Liver (tissue), 9 donors: Measurements from ENCODE around the gene TNKS2. TPM values are rescaled to one million over a fixed set of nuclear protein-coding genes. Genes with fewer than 3 reads are reported as not detected.
A peak's percentile ranks its signal among the peaks of the same experiment; 100 is the strongest.

Source experiments
- DNase-seq: peaks from one replicate; pipeline ENCODE4 v3.0.0-alpha.2; 2017; ENCODE audit warnings: low spot score
- H3K27ac ChIP-seq, 2 donors: one replicate each; pipeline ENCODE4 v1.7.0; 2013; ENCODE audit warnings: inconsistent platforms in 2 of 2, low read length in 2 of 2, control low read depth in 1 of 2, low read depth in 1 of 2, mild to moderate bottlenecking in 1 of 2
- H3K27me3 ChIP-seq, 4 donors: one replicate each; pipeline versions ENCODE4 v1.6.1 to v1.7.0; 2013; ENCODE audit warnings: low read length in 3 of 4, inconsistent platforms in 1 of 4, mild to moderate bottlenecking in 1 of 4, moderate library complexity in 1 of 4; ENCODE audit not compliant: control insufficient read depth in 4 of 4, insufficient read depth in 4 of 4
- H3K36me3 ChIP-seq, 4 donors: one replicate each; pipeline versions ENCODE4 v1.6.1 to v1.7.0; 2013; ENCODE audit warnings: low read length in 3 of 4, mild to moderate bottlenecking in 3 of 4, low read depth in 1 of 4, moderate library complexity in 1 of 4; ENCODE audit not compliant: control insufficient read depth in 4 of 4, insufficient read depth in 3 of 4
- H3K4me1 ChIP-seq, 4 donors: one replicate each; pipeline versions ENCODE4 v1.6.1 to v1.7.0; 2013; ENCODE audit warnings: low read length in 3 of 4, mild to moderate bottlenecking in 3 of 4, moderate library complexity in 1 of 4; ENCODE audit not compliant: control insufficient read depth in 4 of 4, insufficient read depth in 4 of 4
- H3K4me3 ChIP-seq, 3 donors: one replicate each; pipeline versions ENCODE4 v1.6.1 to v1.7.0; 2013; ENCODE audit warnings: low read length in 3 of 3, control low read depth in 1 of 3, low read depth in 1 of 3, mild to moderate bottlenecking in 1 of 3
- H3K9ac ChIP-seq, 2 donors: one replicate each; pipeline ENCODE4 v1.7.0; 2013; ENCODE audit warnings: low read length in 2 of 2, mild to moderate bottlenecking in 2 of 2, moderate library complexity in 2 of 2, control low read depth in 1 of 2, low read depth in 1 of 2
- H3K9me3 ChIP-seq, 4 donors: one replicate each; pipeline versions ENCODE4 v1.6.1 to v1.7.0; 2013; ENCODE audit warnings: low read length in 3 of 4; ENCODE audit not compliant: control insufficient read depth in 4 of 4
- EGR1 ChIP-seq, 2 donors: IDR thresholded peaks; 2 replicates each; pipeline ENCODE4 v1.6.1; 2016 to 2018; ENCODE audit warnings: antibody characterized with exemption in 2 of 2, low read depth in 2 of 2
- FOXA1 ChIP-seq: IDR thresholded peaks from 2 replicates; pipeline ENCODE4 v1.6.1; 2016; ENCODE audit warnings: antibody characterized with exemption
- FOXA2 ChIP-seq: IDR thresholded peaks from 2 replicates; pipeline ENCODE4 v1.6.1; 2016; ENCODE audit warnings: antibody characterized with exemption
- GABPA ChIP-seq, 2 donors: IDR thresholded peaks in 1 of 2; conservative IDR thresholded peaks in 1 of 2; 2 replicates each; pipeline ENCODE4 v1.6.1; 2016; ENCODE audit warnings: antibody characterized with exemption in 2 of 2, mild to moderate bottlenecking in 1 of 2, moderate library complexity in 1 of 2
- HNF4A ChIP-seq, 2 donors: conservative IDR thresholded peaks; 2 replicates each; pipeline ENCODE4 v1.6.1; 2016; ENCODE audit warnings: antibody characterized with exemption in 2 of 2, mild to moderate bottlenecking in 2 of 2
- HNF4G ChIP-seq: IDR thresholded peaks from 2 replicates; pipeline ENCODE4 v1.6.1; 2016; ENCODE audit warnings: antibody characterized with exemption
- JUND ChIP-seq, 2 donors: IDR thresholded peaks; 2 replicates each; pipeline ENCODE4 v1.6.1; 2016; ENCODE audit warnings: antibody characterized with exemption in 2 of 2
- NR2F2 ChIP-seq: IDR thresholded peaks from 2 replicates; pipeline ENCODE4 v1.6.1; 2016; ENCODE audit warnings: antibody characterized with exemption
- RAD21 ChIP-seq, 2 donors: IDR thresholded peaks; 2 replicates each; pipeline ENCODE4 v1.6.1; 2016; ENCODE audit warnings: antibody characterized with exemption in 2 of 2, mild to moderate bottlenecking in 2 of 2
- RXRA ChIP-seq, 2 donors: IDR thresholded peaks; 2 replicates each; pipeline ENCODE4 v1.6.1; 2017 to 2018; ENCODE audit warnings: antibody characterized with exemption in 2 of 2, mild to moderate bottlenecking in 1 of 2
- SP1 ChIP-seq: IDR thresholded peaks from 2 replicates; pipeline ENCODE4 v1.6.1; 2018; ENCODE audit warnings: antibody characterized with exemption, mild to moderate bottlenecking
- TAF1 ChIP-seq: conservative IDR thresholded peaks from 2 replicates; pipeline ENCODE4 v1.6.1; 2016; ENCODE audit warnings: antibody characterized with exemption, mild to moderate bottlenecking
- YY1 ChIP-seq: IDR thresholded peaks from 2 replicates; pipeline ENCODE4 v1.6.1; 2016; ENCODE audit warnings: antibody characterized with exemption, mild to moderate bottlenecking
- WGBS: extraction: QIAGEN DNeasy Blood & Tissue Kit; methylation state at CpG from one replicate; pipeline ENCODE4 v1.1.7; 2013; 5-methylcytosine and 5-hydroxymethylcytosine counted together
- polyA plus RNA-seq, 2 donors: library from polyadenylated mRNA; stranded (reverse) in 1 of 2; unstranded in 1 of 2; fragments of 200-250 nt in 1 of 2; fragments of >200 nt in 1 of 2; fragmentation: Nextera tagmentation in 1 of 2; extraction: Ambion mirVana in 1 of 2; gene quantifications; one replicate each; pipeline versions ENCODE4 v1.2.1 to v1.2.3, GENCODE V29; 2013 to 2015
- total RNA-seq, 2 donors: library from RNA; depleted of rRNA; stranded (reverse); fragments of >200 nt; gene quantifications; one replicate each; pipeline ENCODE4 v1.2.3, GENCODE V29; 2014
- TF ChIP-seq, protein P1 (sequence below): IDR thresholded peaks from 2 replicates; pipeline ENCODE4 v1.6.1; 2016; ENCODE audit warnings: antibody characterized with exemption, mild to moderate bottlenecking
- TF ChIP-seq, protein P2 (sequence below): fragments of 150-350 bp; IDR thresholded peaks from 2 replicates; pipeline ENCODE4 v1.5.1; 2017; ENCODE audit warnings: improper control_type of control experiment, low read depth, low read length; ENCODE audit not compliant: missing input control
- TF ChIP-seq, protein P3 (sequence below): IDR thresholded peaks from 2 replicates; pipeline ENCODE4 v1.6.1; 2016; ENCODE audit warnings: antibody characterized with exemption
- TF ChIP-seq, protein P4 (sequence below): IDR thresholded peaks from 2 replicates; pipeline ENCODE4 v1.6.1; 2016; ENCODE audit warnings: antibody characterized with exemption
- TF ChIP-seq, protein P5 (sequence below): IDR thresholded peaks from 2 replicates; pipeline ENCODE4 v1.6.1; 2016; ENCODE audit warnings: antibody characterized with exemption
- donor health status: healthy.
- donor health status: healthy.
- donor health status: healthy.
- donor health status: healthy.
- donor health status: healthy.

The TNKS2 gene
- total and polyA plus RNA-seq, 4 donors = 5.2 to 30.7 (median 18.2) TPM

DNA sequence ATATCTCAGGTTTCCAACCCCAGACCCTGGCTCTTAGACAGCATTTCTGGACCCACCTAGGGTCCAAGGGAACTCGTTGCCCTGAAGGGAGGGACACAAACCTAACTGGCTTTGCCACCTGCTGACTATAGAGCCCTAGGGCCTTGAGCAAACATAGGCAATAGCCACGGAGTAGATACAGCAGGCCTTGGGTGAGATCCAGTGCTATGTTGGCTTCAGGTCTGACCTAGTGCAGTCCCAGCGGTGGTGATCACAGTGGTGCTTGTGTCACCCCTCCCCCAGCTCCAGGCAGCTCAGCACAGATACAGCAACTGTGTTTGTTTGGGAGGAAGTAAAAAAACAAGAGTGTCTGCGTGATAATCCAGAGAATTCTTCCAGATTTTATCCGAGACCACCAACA lies 9.7 kb upstream of the TNKS2 start:
- Histone ChIP-seq H3K4me1 (peaks cover 0 to 7% (median 5%) of the 10 kb centered on the region in 4 donors), H3K27me3 (no peaks in the 10 kb centered on the region), H3K9me3 (no peaks in the 10 kb centered on the region), H3K36me3 (no peaks in the 10 kb centered on the region), H3K4me3 (no peak overlapping the region), H3K27ac (peak overlapping the region in 1 of 2 donors; percentile 54), H3K9ac (no peak overlapping the region)
- TF ChIP-seq GABPA (IDR thresholded peaks at IDR 0.05 in 1 of 2, conservative IDR thresholded peaks at IDR 0.05 in 1 of 2) (no peak), YY1 (no peak), RXRA (IDR thresholded peaks at IDR 0.05) (peak; percentile 54 to 62), FOXA2 (peak; percentile 46), SP1 (peak; percentile 85), FOXA1 (peak; percentile 37), HNF4A (conservative IDR thresholded peaks at IDR 0.05) (peak; percentile 45 to 54), EGR1 (IDR thresholded peaks at IDR 0.05; ENCODE audit: low read depth in 2 of 2) (no peak), TAF1 (no peak), RAD21 (IDR thresholded peaks at IDR 0.05) (peak; percentile 31 to 63), JUND (IDR thresholded peaks at IDR 0.05) (peak in 1 of 2 donors; percentile 32), NR2F2 (no peak), HNF4G (no peak)
- TF ChIP-seq, protein P1, sequence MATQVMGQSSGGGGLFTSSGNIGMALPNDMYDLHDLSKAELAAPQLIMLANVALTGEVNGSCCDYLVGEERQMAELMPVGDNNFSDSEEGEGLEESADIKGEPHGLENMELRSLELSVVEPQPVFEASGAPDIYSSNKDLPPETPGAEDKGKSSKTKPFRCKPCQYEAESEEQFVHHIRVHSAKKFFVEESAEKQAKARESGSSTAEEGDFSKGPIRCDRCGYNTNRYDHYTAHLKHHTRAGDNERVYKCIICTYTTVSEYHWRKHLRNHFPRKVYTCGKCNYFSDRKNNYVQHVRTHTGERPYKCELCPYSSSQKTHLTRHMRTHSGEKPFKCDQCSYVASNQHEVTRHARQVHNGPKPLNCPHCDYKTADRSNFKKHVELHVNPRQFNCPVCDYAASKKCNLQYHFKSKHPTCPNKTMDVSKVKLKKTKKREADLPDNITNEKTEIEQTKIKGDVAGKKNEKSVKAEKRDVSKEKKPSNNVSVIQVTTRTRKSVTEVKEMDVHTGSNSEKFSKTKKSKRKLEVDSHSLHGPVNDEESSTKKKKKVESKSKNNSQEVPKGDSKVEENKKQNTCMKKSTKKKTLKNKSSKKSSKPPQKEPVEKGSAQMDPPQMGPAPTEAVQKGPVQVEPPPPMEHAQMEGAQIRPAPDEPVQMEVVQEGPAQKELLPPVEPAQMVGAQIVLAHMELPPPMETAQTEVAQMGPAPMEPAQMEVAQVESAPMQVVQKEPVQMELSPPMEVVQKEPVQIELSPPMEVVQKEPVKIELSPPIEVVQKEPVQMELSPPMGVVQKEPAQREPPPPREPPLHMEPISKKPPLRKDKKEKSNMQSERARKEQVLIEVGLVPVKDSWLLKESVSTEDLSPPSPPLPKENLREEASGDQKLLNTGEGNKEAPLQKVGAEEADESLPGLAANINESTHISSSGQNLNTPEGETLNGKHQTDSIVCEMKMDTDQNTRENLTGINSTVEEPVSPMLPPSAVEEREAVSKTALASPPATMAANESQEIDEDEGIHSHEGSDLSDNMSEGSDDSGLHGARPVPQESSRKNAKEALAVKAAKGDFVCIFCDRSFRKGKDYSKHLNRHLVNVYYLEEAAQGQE = no peak
- TF ChIP-seq, protein P2, sequence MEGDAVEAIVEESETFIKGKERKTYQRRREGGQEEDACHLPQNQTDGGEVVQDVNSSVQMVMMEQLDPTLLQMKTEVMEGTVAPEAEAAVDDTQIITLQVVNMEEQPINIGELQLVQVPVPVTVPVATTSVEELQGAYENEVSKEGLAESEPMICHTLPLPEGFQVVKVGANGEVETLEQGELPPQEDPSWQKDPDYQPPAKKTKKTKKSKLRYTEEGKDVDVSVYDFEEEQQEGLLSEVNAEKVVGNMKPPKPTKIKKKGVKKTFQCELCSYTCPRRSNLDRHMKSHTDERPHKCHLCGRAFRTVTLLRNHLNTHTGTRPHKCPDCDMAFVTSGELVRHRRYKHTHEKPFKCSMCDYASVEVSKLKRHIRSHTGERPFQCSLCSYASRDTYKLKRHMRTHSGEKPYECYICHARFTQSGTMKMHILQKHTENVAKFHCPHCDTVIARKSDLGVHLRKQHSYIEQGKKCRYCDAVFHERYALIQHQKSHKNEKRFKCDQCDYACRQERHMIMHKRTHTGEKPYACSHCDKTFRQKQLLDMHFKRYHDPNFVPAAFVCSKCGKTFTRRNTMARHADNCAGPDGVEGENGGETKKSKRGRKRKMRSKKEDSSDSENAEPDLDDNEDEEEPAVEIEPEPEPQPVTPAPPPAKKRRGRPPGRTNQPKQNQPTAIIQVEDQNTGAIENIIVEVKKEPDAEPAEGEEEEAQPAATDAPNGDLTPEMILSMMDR = no peak
- TF ChIP-seq, protein P3, sequence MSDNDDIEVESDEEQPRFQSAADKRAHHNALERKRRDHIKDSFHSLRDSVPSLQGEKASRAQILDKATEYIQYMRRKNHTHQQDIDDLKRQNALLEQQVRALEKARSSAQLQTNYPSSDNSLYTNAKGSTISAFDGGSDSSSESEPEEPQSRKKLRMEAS = no peak
- TF ChIP-seq, protein P4, sequence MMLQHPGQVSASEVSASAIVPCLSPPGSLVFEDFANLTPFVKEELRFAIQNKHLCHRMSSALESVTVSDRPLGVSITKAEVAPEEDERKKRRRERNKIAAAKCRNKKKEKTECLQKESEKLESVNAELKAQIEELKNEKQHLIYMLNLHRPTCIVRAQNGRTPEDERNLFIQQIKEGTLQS = peak; percentile 19
- TF ChIP-seq, protein P5, sequence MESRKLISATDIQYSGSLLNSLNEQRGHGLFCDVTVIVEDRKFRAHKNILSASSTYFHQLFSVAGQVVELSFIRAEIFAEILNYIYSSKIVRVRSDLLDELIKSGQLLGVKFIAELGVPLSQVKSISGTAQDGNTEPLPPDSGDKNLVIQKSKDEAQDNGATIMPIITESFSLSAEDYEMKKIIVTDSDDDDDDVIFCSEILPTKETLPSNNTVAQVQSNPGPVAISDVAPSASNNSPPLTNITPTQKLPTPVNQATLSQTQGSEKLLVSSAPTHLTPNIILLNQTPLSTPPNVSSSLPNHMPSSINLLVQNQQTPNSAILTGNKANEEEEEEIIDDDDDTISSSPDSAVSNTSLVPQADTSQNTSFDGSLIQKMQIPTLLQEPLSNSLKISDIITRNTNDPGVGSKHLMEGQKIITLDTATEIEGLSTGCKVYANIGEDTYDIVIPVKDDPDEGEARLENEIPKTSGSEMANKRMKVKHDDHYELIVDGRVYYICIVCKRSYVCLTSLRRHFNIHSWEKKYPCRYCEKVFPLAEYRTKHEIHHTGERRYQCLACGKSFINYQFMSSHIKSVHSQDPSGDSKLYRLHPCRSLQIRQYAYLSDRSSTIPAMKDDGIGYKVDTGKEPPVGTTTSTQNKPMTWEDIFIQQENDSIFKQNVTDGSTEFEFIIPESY = no peak
- no peak for DNase-seq
- 22% methylated on average over 5 of the region's 5 CpGs for WGBS
